T-cell (primary cell): ENCODE data around the gene PRKAG3. TPM values are rescaled to one million over a fixed set of nuclear protein-coding genes. Genes with fewer than 3 reads are reported as not detected.
A peak's percentile ranks its signal among the peaks of the same experiment; 100 is the strongest.

Source experiments
- ATAC-seq, 4 experiments: fragments of 200-7000 bp in 3 of 4; fragments of 150-1000 bp in 1 of 4; cut with Tn5 transposase; replicated peaks in 1 of 4; 1 replicate in 3 of 4; 2 replicates in 1 of 4; pipeline ENCODE4 v1.10.0; 2021; ENCODE audit warnings: moderate library complexity in 3 of 4, mild to moderate bottlenecking in 2 of 4, moderate number of reproducible peaks in 1 of 4
- CTCF ChIA-PET, 2 donors: fragments of 300-600 bp; sonication (Branson Sonifier 250); formaldehyde crosslinking; loops; one replicate each; lab custom pipeline; 2022; ENCODE audit warnings: antibody characterized with exemption in 2 of 2; lab: Charles Lee
- POLR2A ChIA-PET, 2 donors: fragments of 300-600 bp; sonication (Branson Sonifier 250); formaldehyde crosslinking; loops; one replicate each; lab custom pipeline; 2022; ENCODE audit warnings: antibody characterized with exemption in 2 of 2; lab: Charles Lee
- DNase-seq, 35 experiments: peaks; one replicate each; pipeline versions ENCODE4 v3.0.0 to v3.0.0-alpha.2; 2013 to 2023
- H3K27ac ChIP-seq: one replicate; pipeline ENCODE4 v1.5.1; 2013; ENCODE audit warnings: low read length
- H3K27me3 ChIP-seq, 2 experiments: replicated peaks in 1 of 2; 1 replicate in 1 of 2; 2 replicates in 1 of 2; pipeline versions ENCODE4 v1.6.1 to v1.7.0; 2013; ENCODE audit warnings: low read length in 1 of 2, mixed read lengths in 1 of 2; ENCODE audit not compliant: control insufficient read depth in 2 of 2, insufficient read depth in 2 of 2; ENCODE audit errors: extremely low read depth in 1 of 2
- H3K36me3 ChIP-seq, 2 donors: 1 replicate in 1 of 2; 2 replicates in 1 of 2; pipeline versions ENCODE4 v1.6.1 to v1.7.0; 2013; ENCODE audit warnings: low read length in 1 of 2; ENCODE audit not compliant: control insufficient read depth in 2 of 2, insufficient read depth in 1 of 2; ENCODE audit errors: extremely low read depth in 1 of 2
- H3K4me1 ChIP-seq, 2 experiments: 1 replicate in 1 of 2; 2 replicates in 1 of 2; pipeline versions ENCODE4 v1.6.1 to v1.7.0; 2013; ENCODE audit warnings: low read length in 2 of 2, mixed read lengths in 1 of 2; ENCODE audit not compliant: insufficient read depth in 2 of 2, control insufficient read depth in 1 of 2; ENCODE audit errors: extremely low read depth in 1 of 2
- H3K4me3 ChIP-seq, 2 donors: 1 replicate in 1 of 2; 2 replicates in 1 of 2; pipeline versions ENCODE4 v1.5.1 to v1.7.0; 2013; ENCODE audit warnings: mild to moderate bottlenecking in 2 of 2, low read length in 1 of 2, moderate library complexity in 1 of 2; ENCODE audit not compliant: control insufficient read depth in 1 of 2; ENCODE audit errors: extremely low read depth in 1 of 2
- H3K9me3 ChIP-seq: 2 replicates; pipeline ENCODE4 v1.7.0; 2013
- H3K27ac Mint-ChIP-seq, 2 donors: one replicate each; pipeline ENCODE4 v1.8.0; 2020 to 2021; ENCODE audit warnings: mild to moderate bottlenecking in 2 of 2, mixed read lengths in 2 of 2
- H3K27me3 Mint-ChIP-seq, 2 donors: one replicate each; pipeline ENCODE4 v1.8.0; 2021 to 2022; ENCODE audit warnings: mixed read lengths in 2 of 2
- H3K36me3 Mint-ChIP-seq: one replicate; pipeline ENCODE4 v1.8.0; 2021; ENCODE audit warnings: mixed read lengths
- H3K4me1 Mint-ChIP-seq, 3 donors: one replicate each; pipeline ENCODE4 v1.8.0; 2020 to 2022; ENCODE audit warnings: mixed read lengths in 3 of 3, mild to moderate bottlenecking in 1 of 3
- H3K4me3 Mint-ChIP-seq, 3 donors: one replicate each; pipeline ENCODE4 v1.8.0; 2020 to 2022; ENCODE audit warnings: mild to moderate bottlenecking in 3 of 3, mixed read lengths in 3 of 3, moderate library complexity in 3 of 3
- H3K9me3 Mint-ChIP-seq, 3 donors: one replicate each; pipeline ENCODE4 v1.8.0; 2020 to 2022; ENCODE audit warnings: mixed read lengths in 3 of 3
- WGBS: methylation state at CpG from one replicate; pipeline ENCODE4 v1.1.5; 2013; ENCODE audit warnings: missing lambda C conversion rate; ENCODE audit not compliant: insufficient coverage; 5-methylcytosine and 5-hydroxymethylcytosine counted together
- total RNA-seq, 35 experiments: library from RNA in 6 of 35; stranded (reverse) in 6 of 35; fragments of 120-200 nt in 1 of 35; gene quantifications; one replicate each; pipeline versions ENCODE4 v1.2.1 to v1.2.4 and lab custom pipeline; 2013 to 2026

The PRKAG3 gene
- total RNA-seq, 5 donors from 2014 or later (not counting 1 experiment from before 2014, with no cell fraction given): not detected

- Mint-ChIP-seq H3K4me3 (peak overlapping the region in 1 of 3 donors; percentile 28), H3K27ac (no peak overlapping the region), H3K9me3 (no peaks in the 10 kb centered on the region), H3K27me3 (peaks cover 8 to 13% of the 10 kb centered on the region in 2 donors), H3K36me3 (no peaks in the 10 kb centered on the region), H3K4me1 (peaks cover 45 to 56% (median 50%) of the 10 kb centered on the region in 3 donors)
- no peak for ATAC-seq
- Histone ChIP-seq H3K4me3 (no peak overlapping the region), H3K36me3 (no peaks in the 10 kb centered on the region), H3K27me3 (peaks cover 11 to 68% of the 10 kb centered on the region in 2 experiments), H3K9me3 (no peaks in the 10 kb centered on the region), H3K4me1 (peaks cover 2 to 72% of the 10 kb centered on the region in 2 experiments), H3K27ac (no peak overlapping the region)
- WGBS: 97% methylated on average over 5 of the region's 6 CpGs
- ChIA-PET POLR2A (interaction anchor here (0.6 to 1.8 kb wide), 3 partner anchors 19 to 652 kb away, joined by 4 to 5 read pairs (median 5); no protein-coding TSS in a partner anchor), CTCF (interaction anchor here (0.6 to 13.6 kb wide), 4 partner anchors 14 to 27 kb away, joined by 4 to 239 read pairs (median 112); no protein-coding TSS in a partner anchor)
- no peak for DNase-seq
Observed at GRCh38 chr2:218878486-218878885, 46.9 kb upstream of the PRKAG3 start.

- Histone ChIP-seq H3K27ac (no peak overlapping the region), H3K4me1 (peaks cover 0 to 74% of the 10 kb centered on the region in 2 experiments), H3K36me3 (no peaks in the 10 kb centered on the region), H3K27me3 (peaks cover 14 to 68% of the 10 kb centered on the region in 2 experiments), H3K9me3 (no peaks in the 10 kb centered on the region), H3K4me3 (no peak overlapping the region)
- H3K27me3 Mint-ChIP-seq: peaks cover 12 to 17% of the 10 kb centered on the region in 2 donors
- peaks cover 44 to 56% (median 51%) of the 10 kb centered on the region in 3 donors for H3K4me1 Mint-ChIP-seq
- DNase-seq (no peak), ATAC-seq (no peak)
- H3K36me3 Mint-ChIP-seq: no peaks in the 10 kb centered on the region
- CTCF ChIA-PET: interaction anchor here (0.5 to 13.6 kb wide), 8 partner anchors 15 to 719 kb away, joined by 3 to 239 read pairs (median 6); no protein-coding TSS in a partner anchor
- POLR2A ChIA-PET: no interaction called here
- no peak overlapping the region for H3K4me3 Mint-ChIP-seq
- 100% methylated on average over 1 of the region's 5 CpGs for WGBS
- no peaks in the 10 kb centered on the region for H3K9me3 Mint-ChIP-seq
- H3K27ac Mint-ChIP-seq: no peak overlapping the region
Observed at GRCh38 chr2:218877891-218878290, 46.3 kb upstream of the PRKAG3 start.

- Histone ChIP-seq H3K27me3 (peaks cover 14 to 69% of the 10 kb centered on the region in 2 experiments), H3K4me1 (peaks cover 0 to 74% of the 10 kb centered on the region in 2 experiments), H3K9me3 (no peaks in the 10 kb centered on the region), H3K27ac (no peak overlapping the region), H3K36me3 (no peaks in the 10 kb centered on the region), H3K4me3 (no peak overlapping the region)
- CTCF ChIA-PET: interaction anchor here (0.5 to 13.6 kb wide), 18 partner anchors 10 to 720 kb away, joined by 3 to 239 read pairs (median 8); no protein-coding TSS in a partner anchor
- DNase-seq (peak in 1 of 35 experiments; percentile 18), ATAC-seq (no peak)
- no peak overlapping the region for H3K27ac Mint-ChIP-seq
- H3K36me3 Mint-ChIP-seq: no peaks in the 10 kb centered on the region
- no peak overlapping the region for H3K4me3 Mint-ChIP-seq
- H3K27me3 Mint-ChIP-seq: peaks cover 14 to 23% of the 10 kb centered on the region in 2 donors
- WGBS: no CpG with 5 or more reads among the region's 6 CpGs
- POLR2A ChIA-PET: interaction anchor here in 1 of 2 donors (2.3 kb wide), 1 partner anchor 20 kb away, joined by 10 read pairs; no protein-coding TSS in a partner anchor
- no peaks in the 10 kb centered on the region for H3K9me3 Mint-ChIP-seq
- peaks cover 42 to 56% (median 49%) of the 10 kb centered on the region in 3 donors for H3K4me1 Mint-ChIP-seq
Observed at GRCh38 chr2:218877331-218877730, 45.7 kb upstream of the PRKAG3 start.

DNA sequence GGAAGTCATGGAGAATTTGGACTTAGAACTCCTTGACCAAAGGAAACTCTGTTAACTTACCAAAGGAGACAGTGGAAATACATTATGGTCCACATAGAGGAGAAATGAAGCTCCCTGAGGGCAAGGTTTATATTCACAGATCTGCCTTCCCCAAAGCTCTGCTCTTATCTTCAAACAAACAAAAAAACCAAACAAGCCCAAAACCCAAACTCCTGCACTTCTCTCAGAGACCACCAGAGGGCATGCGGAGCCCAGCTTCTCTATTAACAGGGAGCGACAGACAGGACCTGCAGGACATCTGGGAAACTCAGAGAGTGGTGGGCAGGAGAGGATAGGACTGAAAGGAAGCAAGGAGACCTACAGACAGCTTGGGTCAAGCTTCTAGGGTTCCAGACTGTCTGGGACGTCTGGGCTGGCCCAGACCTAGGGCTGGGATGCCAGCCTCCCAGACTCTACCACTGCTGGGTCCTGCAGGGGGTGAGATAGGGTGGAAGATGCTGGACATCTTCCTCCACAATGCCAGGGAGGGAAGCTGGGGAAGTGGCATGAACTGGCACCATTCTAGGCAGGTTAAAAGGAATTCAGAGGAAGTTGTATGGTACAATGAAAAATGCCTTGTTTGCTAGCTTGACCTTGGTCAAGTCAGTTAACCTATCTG, 45.1 kb upstream of the PRKAG3 start:
- H3K27me3 Mint-ChIP-seq: peaks cover 21 to 29% of the 10 kb centered on the region in 2 donors
- no peak for ATAC-seq
- no peaks in the 10 kb centered on the region for H3K36me3 ChIP-seq
- no peaks in the 10 kb centered on the region for H3K9me3 ChIP-seq
- no peaks in the 10 kb centered on the region for H3K36me3 Mint-ChIP-seq
- peak overlapping the region in 1 of 3 donors; percentile 34 for H3K4me3 Mint-ChIP-seq
- no peak overlapping the region for H3K27ac Mint-ChIP-seq
- POLR2A ChIA-PET: interaction anchor here (1.4 to 2.3 kb wide), 2 partner anchors 21 kb away, joined by 9 to 10 read pairs; no protein-coding TSS in a partner anchor
- DNase-seq: peak; percentile 36 to 87 (median 67)
- CTCF ChIA-PET: interaction anchor here (0.5 to 13.6 kb wide), 29 partner anchors 9 to 743 kb away, joined by 3 to 239 read pairs (median 4); no protein-coding TSS in a partner anchor
- peaks cover 42 to 56% (median 49%) of the 10 kb centered on the region in 3 donors for H3K4me1 Mint-ChIP-seq
- no peaks in the 10 kb centered on the region for H3K9me3 Mint-ChIP-seq
- no peak overlapping the region for H3K27ac ChIP-seq
- H3K4me1 ChIP-seq: peaks cover 0 to 74% of the 10 kb centered on the region in 2 experiments
- 0% methylated on average over 2 of the region's 3 CpGs for WGBS
- H3K27me3 ChIP-seq: peaks cover 14 to 74% of the 10 kb centered on the region in 2 experiments
- H3K4me3 ChIP-seq: no peak overlapping the region

GRCh38 chr2:218875692-218876246, 44.2 kb upstream of the PRKAG3 start:
- POLR2A ChIA-PET: interaction anchor here (0.6 to 2.3 kb wide), 3 partner anchors 22 to 89 kb away, joined by 3 to 10 read pairs (median 9); no protein-coding TSS in a partner anchor
- no peaks in the 10 kb centered on the region for H3K9me3 Mint-ChIP-seq
- Histone ChIP-seq H3K36me3 (no peaks in the 10 kb centered on the region), H3K4me1 (peaks cover 2 to 74% of the 10 kb centered on the region in 2 experiments), H3K27me3 (peaks cover 11 to 75% of the 10 kb centered on the region in 2 experiments), H3K4me3 (no peak overlapping the region), H3K27ac (no peak overlapping the region), H3K9me3 (no peaks in the 10 kb centered on the region)
- 70% methylated on average over 2 of the region's 2 CpGs for WGBS
- peaks cover 37 to 53% (median 44%) of the 10 kb centered on the region in 3 donors for H3K4me1 Mint-ChIP-seq
- no peaks in the 10 kb centered on the region for H3K36me3 Mint-ChIP-seq
- ATAC-seq: no peak
- peaks cover 23 to 31% of the 10 kb centered on the region in 2 donors for H3K27me3 Mint-ChIP-seq
- peak overlapping the region in 1 of 2 donors; percentile 34 for H3K27ac Mint-ChIP-seq
- CTCF ChIA-PET: interaction anchor here (0.6 to 13.6 kb wide), 26 partner anchors 9 to 742 kb away, joined by 3 to 239 read pairs (median 5); partner anchors contain the start of gene CRYBA2 (in 1 of the 2)
- no peak for DNase-seq
- no peak overlapping the region for H3K4me3 Mint-ChIP-seq
